GM19043 (cell line): ENCODE measurements around the gene MACROD1.

Experiments
- ATAC-seq: cut with Tn5 transposase; IDR thresholded peaks from one replicate; pipeline ENCODE4 v1.9.1; 2021; ENCODE audit warnings: low read depth; ENCODE audit not compliant: unreplicated experiment

The MACROD1 gene

GRCh38 chr11:64042301-64042700, 123.6 kb downstream of the MACROD1 start:
- ATAC-seq: no peak

- ATAC-seq: no peak
Measured at GRCh38 chr11:64041846-64042245, 124.1 kb downstream of the MACROD1 start.

GRCh38 chr11:64040684-64041322, 125.1 kb downstream of the MACROD1 start:
- ATAC-seq: no peak

GRCh38 chr11:64039012-64039665, 126.8 kb downstream of the MACROD1 start:
- ATAC-seq: no peak

- ATAC-seq: no peak
Measured at GRCh38 chr11:64038500-64038899, 127.4 kb downstream of the MACROD1 start.

- no peak for ATAC-seq
Measured at GRCh38 chr11:64037027-64037634, 128.8 kb downstream of the MACROD1 start.

- ATAC-seq: no peak
Measured at GRCh38 chr11:64036087-64037026, 129.6 kb downstream of the MACROD1 start.

GRCh38 chr11:64035576-64035975, 130.3 kb downstream of the MACROD1 start, which contains the start of gene FLRT1:
Gene FLRT1 (plus strand): TSS chr11:64035931. CDS start chr11:64116268, 80,337 bp downstream.
- ATAC-seq: no peak

GRCh38 chr11:64035081-64035524, 130.8 kb downstream of the MACROD1 start:
- ATAC-seq: no peak

- ATAC-seq: no peak
Measured at GRCh38 chr11:64034411-64034811, 131.5 kb downstream of the MACROD1 start.

- ATAC-seq: no peak
Measured at GRCh38 chr11:64032050-64032449, 133.9 kb downstream of the MACROD1 start.

- no peak for ATAC-seq
Measured at GRCh38 chr11:64031001-64031400, 134.9 kb downstream of the MACROD1 start.

- no peak for ATAC-seq
Measured at GRCh38 chr11:64029773-64030172, 136.1 kb downstream of the MACROD1 start.

GRCh38 chr11:64028398-64029115, 137.4 kb downstream of the MACROD1 start:
- no peak for ATAC-seq

- ATAC-seq: no peak
Measured at GRCh38 chr11:64027651-64028397, 138.1 kb downstream of the MACROD1 start.

- ATAC-seq: no peak
Measured at GRCh38 chr11:64026575-64027205, 139.2 kb downstream of the MACROD1 start.

- ATAC-seq: no peak
Measured at GRCh38 chr11:64025205-64025604, 140.7 kb downstream of the MACROD1 start.

GRCh38 chr11:64023712-64024710, 141.9 kb downstream of the MACROD1 start:
- no peak for ATAC-seq
